ENCODE data around the gene PRR5L.

GRCh38 chr11:36452236-36452940 lies 156.3 kb downstream of the PRR5L start:
- TF ChIP-seq ELK1 (CRISPR knock-in tag; IDR thresholded peaks at IDR 0.05) (no peak), SIN3B (IDR thresholded peaks at IDR 0.05; ENCODE audit: low read depth) (no peak), CREB1 (IDR thresholded peaks at IDR 0.05) (no peak), CREB1 (CRISPR knock-in tag; IDR thresholded peaks at IDR 0.05) (no peak), CTCF (IDR thresholded peaks at IDR 0.05 in 2 of 3, conservative IDR thresholded peaks at IDR 0.05 in 1 of 3; ENCODE audit: insufficient read depth in 2 of 3, low read depth in 1 of 3, low read length in 3 of 3) (no peak), PHF8 (IDR thresholded peaks at IDR 0.05; ENCODE audit: borderline replicate concordance, low read length) (no peak), DPF2 (IDR thresholded peaks at IDR 0.05) (no peak), ZSCAN32 (CRISPR knock-in tag; IDR thresholded peaks at IDR 0.05) (no peak), HES1 (IDR thresholded peaks at IDR 0.05; ENCODE audit: low read depth) (no peak)

All from K562 (cell line).